ENCODE measurements around the gene MMP27. TPM values are rescaled to one million over a fixed set of nuclear protein-coding genes. Genes with fewer than 3 reads are reported as not detected.

Gene MMP27
- total RNA-seq, 1 experiment from 2014 or later, result not detected

DNA sequence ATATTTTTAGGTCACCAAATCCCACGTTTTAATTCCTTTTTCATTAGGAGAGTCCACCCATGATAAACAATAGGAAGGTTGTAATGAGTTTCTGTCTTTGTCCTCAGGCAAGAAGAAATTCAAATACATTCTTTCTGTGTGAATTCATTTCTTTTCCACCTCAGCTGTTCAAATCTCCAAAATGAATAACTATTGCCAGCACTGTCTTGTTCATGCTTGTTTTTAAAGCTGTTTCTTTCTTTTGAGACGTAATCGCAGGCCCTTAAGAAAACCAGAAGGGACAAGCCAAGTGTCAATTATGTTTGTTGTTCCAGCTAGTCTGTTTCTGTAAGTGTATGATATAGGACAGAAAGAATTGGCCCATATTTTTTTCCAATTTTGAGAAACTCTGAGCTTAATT, 20.2 kb downstream of the MMP27 start:
- no peak overlapping the region for H3K27ac ChIP-seq (ENCODE audit: low read length)

DNA sequence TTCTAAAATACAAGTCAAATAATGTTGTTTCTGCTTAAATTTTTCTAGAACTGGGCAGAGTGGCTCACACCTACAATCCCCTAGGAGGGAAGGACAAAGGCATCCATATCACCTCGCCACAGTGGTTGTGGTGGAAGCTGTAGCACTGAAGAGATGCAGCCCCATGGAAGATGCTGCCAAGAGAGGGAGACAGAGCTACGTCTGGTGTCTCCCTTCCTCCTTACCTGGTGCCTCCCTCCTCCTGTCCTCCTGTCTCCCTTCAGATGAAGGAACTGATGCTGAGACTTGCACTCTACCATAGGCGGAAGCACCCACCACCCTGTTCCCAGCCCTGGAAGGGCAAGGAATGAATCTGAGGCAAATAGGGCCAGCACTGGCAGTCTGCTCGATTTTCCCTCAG, 22.3 kb downstream of the MMP27 start:
- Histone ChIP-seq H3K27me3 (ENCODE audit: control insufficient read depth, insufficient read depth, low read length) (no peaks in the 10 kb centered on the region; the same call in 1 of the 2 replicates), H3K27ac (ENCODE audit: low read length) (no peak overlapping the region), H3K4me3 (ENCODE audit: low read depth in 2 of 2, low read length in 2 of 2) (no peak overlapping the region), H3K9me3 (ENCODE audit: control insufficient read depth, insufficient read depth, low read depth, low read length) (no peaks in the 10 kb centered on the region), H3K4me1 (ENCODE audit: control insufficient read depth, insufficient read depth, low read length) (no peaks in the 10 kb centered on the region), H3K36me3 (ENCODE audit: control insufficient read depth, insufficient read depth, low read length) (no peaks in the 10 kb centered on the region)
- in situ Hi-C loops (cut with HindIII; ENCODE audit: low pct_unique_long_range_greater_than_20kb, low sequenced_read_pairs) (no loop called here), intact Hi-C loops (cut with micrococcal nuclease; ENCODE audit: unreplicated experiment) (no loop called here)
- TF ChIP-seq, protein P1, sequence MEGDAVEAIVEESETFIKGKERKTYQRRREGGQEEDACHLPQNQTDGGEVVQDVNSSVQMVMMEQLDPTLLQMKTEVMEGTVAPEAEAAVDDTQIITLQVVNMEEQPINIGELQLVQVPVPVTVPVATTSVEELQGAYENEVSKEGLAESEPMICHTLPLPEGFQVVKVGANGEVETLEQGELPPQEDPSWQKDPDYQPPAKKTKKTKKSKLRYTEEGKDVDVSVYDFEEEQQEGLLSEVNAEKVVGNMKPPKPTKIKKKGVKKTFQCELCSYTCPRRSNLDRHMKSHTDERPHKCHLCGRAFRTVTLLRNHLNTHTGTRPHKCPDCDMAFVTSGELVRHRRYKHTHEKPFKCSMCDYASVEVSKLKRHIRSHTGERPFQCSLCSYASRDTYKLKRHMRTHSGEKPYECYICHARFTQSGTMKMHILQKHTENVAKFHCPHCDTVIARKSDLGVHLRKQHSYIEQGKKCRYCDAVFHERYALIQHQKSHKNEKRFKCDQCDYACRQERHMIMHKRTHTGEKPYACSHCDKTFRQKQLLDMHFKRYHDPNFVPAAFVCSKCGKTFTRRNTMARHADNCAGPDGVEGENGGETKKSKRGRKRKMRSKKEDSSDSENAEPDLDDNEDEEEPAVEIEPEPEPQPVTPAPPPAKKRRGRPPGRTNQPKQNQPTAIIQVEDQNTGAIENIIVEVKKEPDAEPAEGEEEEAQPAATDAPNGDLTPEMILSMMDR (IDR thresholded peaks at IDR 0.05), result peak; percentile 55
- TF ChIP-seq TCF7L2 (IDR thresholded peaks at IDR 0.05; ENCODE audit: low read depth, low read length), result no peak
- TF ChIP-seq SIN3A (IDR thresholded peaks at IDR 0.05; ENCODE audit: borderline replicate concordance, insufficient read depth, low read depth, low read length), result no peak
- no peak for TF ChIP-seq POLR2AphosphoS5 (IDR thresholded peaks at IDR 0.05; ENCODE audit: low read depth, low read length)
- TF ChIP-seq, protein P2, sequence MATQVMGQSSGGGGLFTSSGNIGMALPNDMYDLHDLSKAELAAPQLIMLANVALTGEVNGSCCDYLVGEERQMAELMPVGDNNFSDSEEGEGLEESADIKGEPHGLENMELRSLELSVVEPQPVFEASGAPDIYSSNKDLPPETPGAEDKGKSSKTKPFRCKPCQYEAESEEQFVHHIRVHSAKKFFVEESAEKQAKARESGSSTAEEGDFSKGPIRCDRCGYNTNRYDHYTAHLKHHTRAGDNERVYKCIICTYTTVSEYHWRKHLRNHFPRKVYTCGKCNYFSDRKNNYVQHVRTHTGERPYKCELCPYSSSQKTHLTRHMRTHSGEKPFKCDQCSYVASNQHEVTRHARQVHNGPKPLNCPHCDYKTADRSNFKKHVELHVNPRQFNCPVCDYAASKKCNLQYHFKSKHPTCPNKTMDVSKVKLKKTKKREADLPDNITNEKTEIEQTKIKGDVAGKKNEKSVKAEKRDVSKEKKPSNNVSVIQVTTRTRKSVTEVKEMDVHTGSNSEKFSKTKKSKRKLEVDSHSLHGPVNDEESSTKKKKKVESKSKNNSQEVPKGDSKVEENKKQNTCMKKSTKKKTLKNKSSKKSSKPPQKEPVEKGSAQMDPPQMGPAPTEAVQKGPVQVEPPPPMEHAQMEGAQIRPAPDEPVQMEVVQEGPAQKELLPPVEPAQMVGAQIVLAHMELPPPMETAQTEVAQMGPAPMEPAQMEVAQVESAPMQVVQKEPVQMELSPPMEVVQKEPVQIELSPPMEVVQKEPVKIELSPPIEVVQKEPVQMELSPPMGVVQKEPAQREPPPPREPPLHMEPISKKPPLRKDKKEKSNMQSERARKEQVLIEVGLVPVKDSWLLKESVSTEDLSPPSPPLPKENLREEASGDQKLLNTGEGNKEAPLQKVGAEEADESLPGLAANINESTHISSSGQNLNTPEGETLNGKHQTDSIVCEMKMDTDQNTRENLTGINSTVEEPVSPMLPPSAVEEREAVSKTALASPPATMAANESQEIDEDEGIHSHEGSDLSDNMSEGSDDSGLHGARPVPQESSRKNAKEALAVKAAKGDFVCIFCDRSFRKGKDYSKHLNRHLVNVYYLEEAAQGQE (IDR thresholded peaks at IDR 0.05; ENCODE audit: insufficient read depth in 1 of 2, low read depth in 2 of 2, low read length in 1 of 2), result no peak
- DNase-seq (ENCODE audit: low read depth, low spot score), result no peak
- ATAC-seq, result peak; percentile 83
- POLR2A ChIA-PET, result no interaction called here
- BruUV-seq (replicated peaks), result no TSS peak
- CTCF ChIA-PET, result interaction anchor here (1.0 kb wide), 1 partner anchor 17 kb away, joined by 4 read pairs; no protein-coding TSS in a partner anchor

More for the DNA sequence above, 20.2 kb downstream of the MMP27 start:
- no peaks in the 10 kb centered on the region for H3K36me3 ChIP-seq (ENCODE audit: control insufficient read depth, insufficient read depth, low read length)
- no peak overlapping the region for H3K4me3 ChIP-seq (ENCODE audit: low read depth in 2 of 2, low read length in 2 of 2)
- POLR2A ChIA-PET, result no interaction called here
- no peaks in the 10 kb centered on the region; the same call in 1 of the 2 replicates for H3K27me3 ChIP-seq (ENCODE audit: control insufficient read depth, insufficient read depth, low read length)
- BruUV-seq (replicated peaks), result no TSS peak
- DNase-seq (ENCODE audit: low read depth, low spot score) (no peak), ATAC-seq (no peak)
- TF ChIP-seq, protein P2 (IDR thresholded peaks at IDR 0.05; ENCODE audit: insufficient read depth in 1 of 2, low read depth in 2 of 2, low read length in 1 of 2), result no peak
- TF ChIP-seq SIN3A (IDR thresholded peaks at IDR 0.05; ENCODE audit: borderline replicate concordance, insufficient read depth, low read depth, low read length) (no peak), TCF7L2 (IDR thresholded peaks at IDR 0.05; ENCODE audit: low read depth, low read length) (no peak), POLR2AphosphoS5 (IDR thresholded peaks at IDR 0.05; ENCODE audit: low read depth, low read length) (no peak)
- TF ChIP-seq, protein P1 (IDR thresholded peaks at IDR 0.05), result no peak
- H3K4me1 ChIP-seq (ENCODE audit: control insufficient read depth, insufficient read depth, low read length), result no peaks in the 10 kb centered on the region
- in situ Hi-C loops (cut with HindIII; ENCODE audit: low pct_unique_long_range_greater_than_20kb, low sequenced_read_pairs) (no loop called here), intact Hi-C loops (cut with micrococcal nuclease; ENCODE audit: unreplicated experiment) (no loop called here)
- CTCF ChIA-PET, result no interaction called here
- H3K9me3 ChIP-seq (ENCODE audit: control insufficient read depth, insufficient read depth, low read depth, low read length), result no peaks in the 10 kb centered on the region
